Tibial artery (tissue), 4 donors: ENCODE results near the gene BICD2.
A peak's percentile ranks its signal among the peaks of the same experiment; 100 is the strongest.

Experiments
- DNase-seq, 2 donors: peaks; one replicate each; pipeline ENCODE4 v3.0.0-alpha.2; 2019
- H3K27ac ChIP-seq, 2 donors: fragments of 200-600 bp; sonication (generic) in 1 of 2; 1 replicate in 1 of 2; 2 replicates in 1 of 2; pipeline ENCODE4 v1.5.1; 2018 to 2019; ENCODE audit warnings: mild to moderate bottlenecking in 1 of 2
- H3K27me3 ChIP-seq, 2 donors: fragments of 200-600 bp; sonication (generic) in 1 of 2; one replicate each; pipeline versions ENCODE4 v1.5.1 to v1.6.0; 2016 to 2019
- H3K36me3 ChIP-seq, 3 donors: fragments of 200-600 bp; sonication (generic) in 2 of 3; one replicate each; pipeline ENCODE4 v1.5.1; 2016 to 2019; ENCODE audit warnings: mild to moderate bottlenecking in 2 of 3
- H3K4me1 ChIP-seq, 4 donors: fragments of 200-600 bp; sonication (generic) in 2 of 4; 1 replicate in 3 of 4; 2 replicates in 1 of 4; pipeline ENCODE4 v1.5.1; 2016 to 2019
- H3K4me3 ChIP-seq, 2 donors: fragments of 200-600 bp; sonication (generic) in 1 of 2; 1 replicate in 1 of 2; 2 replicates in 1 of 2; pipeline ENCODE4 v1.5.1; 2018 to 2019; ENCODE audit warnings: mild to moderate bottlenecking in 2 of 2
- H3K9me3 ChIP-seq, 3 donors: fragments of 200-600 bp; sonication (generic) in 1 of 3; one replicate each; pipeline ENCODE4 v1.5.1; 2016 to 2019
- intact Hi-C: fragments of 100-400 bp; cut with DNase I; formaldehyde crosslinking; loops from one replicate; pipeline ENCODE4 v1.15.0; 2023; ENCODE audit warnings: low total_unique reads
- TF ChIP-seq, protein P1 (sequence below), 2 experiments: fragments of 200-600 bp in 1 of 2; fragments of 450-650 bp in 1 of 2; IDR thresholded peaks; one replicate each; pipeline ENCODE4 v1.5.1; 2017 to 2019; ENCODE audit warnings: antibody characterized with exemption in 2 of 2, mild to moderate bottlenecking in 1 of 2, moderate library complexity in 1 of 2

Gene BICD2

DNA sequence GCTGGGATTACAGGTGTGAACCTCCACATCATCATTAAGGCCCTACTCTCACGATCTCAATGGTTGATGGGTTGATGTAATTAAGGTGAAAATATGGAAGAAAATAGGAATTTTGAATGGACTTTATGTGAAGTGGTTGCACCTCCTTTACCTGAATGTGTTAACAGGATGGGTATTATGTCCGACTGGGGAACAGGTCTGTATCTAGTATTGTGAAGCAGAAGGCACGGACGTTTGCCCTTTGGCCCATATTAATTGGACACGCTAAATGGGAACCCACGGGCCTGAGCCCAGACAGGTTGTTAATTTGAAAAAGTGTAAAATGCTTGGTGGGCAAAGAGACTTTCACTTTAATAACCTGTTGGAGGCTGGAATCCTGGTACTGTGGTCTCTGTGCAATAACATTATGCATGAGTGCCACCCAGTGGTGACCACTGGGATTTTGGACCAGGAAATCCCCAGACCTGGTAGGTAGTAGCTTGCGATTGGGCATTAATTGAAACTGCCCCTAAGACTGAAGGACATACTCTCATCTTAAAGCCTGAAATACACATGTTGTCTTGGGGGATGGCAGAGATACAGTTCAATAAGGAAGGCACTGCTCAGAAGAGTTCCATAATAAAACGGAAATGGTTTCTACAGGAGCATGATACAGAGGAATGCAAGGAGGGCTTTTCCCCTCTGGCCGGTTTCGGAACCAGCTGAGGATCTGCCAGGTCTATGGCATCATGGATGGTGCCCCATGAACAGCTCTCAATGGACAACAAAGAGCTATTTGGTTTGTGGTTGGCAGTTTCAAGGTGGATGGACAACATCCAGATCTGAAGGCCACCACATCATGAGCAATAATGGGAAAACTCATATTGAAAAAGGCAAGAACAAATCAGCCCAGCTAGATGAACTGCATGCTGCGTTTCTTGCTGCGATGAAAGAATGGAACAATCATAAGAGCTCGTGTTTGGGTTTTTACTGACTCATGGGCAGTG is 26.2 kb upstream of the BICD2 start:
- Histone ChIP-seq H3K9me3 (peaks cover 0 to 3% (median 0%) of the 10 kb centered on the region in 3 donors), H3K27ac (no peak overlapping the region), H3K27me3 (peaks cover 0 to 12% of the 10 kb centered on the region in 2 donors), H3K36me3 (no peaks in the 10 kb centered on the region), H3K4me3 (no peak overlapping the region), H3K4me1 (no peaks in the 10 kb centered on the region)
- TF ChIP-seq, protein P1, sequence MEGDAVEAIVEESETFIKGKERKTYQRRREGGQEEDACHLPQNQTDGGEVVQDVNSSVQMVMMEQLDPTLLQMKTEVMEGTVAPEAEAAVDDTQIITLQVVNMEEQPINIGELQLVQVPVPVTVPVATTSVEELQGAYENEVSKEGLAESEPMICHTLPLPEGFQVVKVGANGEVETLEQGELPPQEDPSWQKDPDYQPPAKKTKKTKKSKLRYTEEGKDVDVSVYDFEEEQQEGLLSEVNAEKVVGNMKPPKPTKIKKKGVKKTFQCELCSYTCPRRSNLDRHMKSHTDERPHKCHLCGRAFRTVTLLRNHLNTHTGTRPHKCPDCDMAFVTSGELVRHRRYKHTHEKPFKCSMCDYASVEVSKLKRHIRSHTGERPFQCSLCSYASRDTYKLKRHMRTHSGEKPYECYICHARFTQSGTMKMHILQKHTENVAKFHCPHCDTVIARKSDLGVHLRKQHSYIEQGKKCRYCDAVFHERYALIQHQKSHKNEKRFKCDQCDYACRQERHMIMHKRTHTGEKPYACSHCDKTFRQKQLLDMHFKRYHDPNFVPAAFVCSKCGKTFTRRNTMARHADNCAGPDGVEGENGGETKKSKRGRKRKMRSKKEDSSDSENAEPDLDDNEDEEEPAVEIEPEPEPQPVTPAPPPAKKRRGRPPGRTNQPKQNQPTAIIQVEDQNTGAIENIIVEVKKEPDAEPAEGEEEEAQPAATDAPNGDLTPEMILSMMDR (IDR thresholded peaks at IDR 0.05): peak; percentile 77 to 86
- intact Hi-C loops: loop anchor here (5.0 kb wide), 1 partner anchor 74 kb away; no protein-coding TSS in a partner anchor
- DNase-seq: peak; percentile 83

DNA sequence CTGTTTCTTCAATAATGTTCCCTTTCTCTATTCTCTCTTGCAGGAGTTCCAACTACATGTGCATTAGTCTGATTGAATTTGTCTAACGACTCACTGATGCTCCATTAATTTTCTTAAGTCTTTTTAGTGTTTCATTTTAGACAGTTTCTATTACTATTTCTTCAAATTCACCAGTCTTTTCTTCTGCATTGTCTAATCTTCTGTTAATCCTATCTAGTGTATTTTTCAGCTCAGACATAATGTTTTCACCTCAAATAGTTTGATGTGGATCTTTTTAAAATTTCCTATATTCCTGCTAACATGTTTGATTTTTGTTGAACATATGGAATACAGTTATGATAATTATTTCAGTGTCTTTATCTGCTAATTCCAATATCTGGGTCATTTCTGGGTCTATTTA is 21.7 kb upstream of the BICD2 start:
- intact Hi-C loops: no loop called here
- no peak for DNase-seq
- H3K27ac ChIP-seq: no peak overlapping the region
- H3K36me3 ChIP-seq: no peaks in the 10 kb centered on the region
- no peak overlapping the region for H3K4me3 ChIP-seq
- H3K9me3 ChIP-seq: peaks cover 0 to 3% (median 0%) of the 10 kb centered on the region in 3 donors
- peaks cover 0 to 3% of the 10 kb centered on the region in 2 donors for H3K27me3 ChIP-seq
- TF ChIP-seq, protein P1 (IDR thresholded peaks at IDR 0.05): no peak
- H3K4me1 ChIP-seq: no peaks in the 10 kb centered on the region

DNA sequence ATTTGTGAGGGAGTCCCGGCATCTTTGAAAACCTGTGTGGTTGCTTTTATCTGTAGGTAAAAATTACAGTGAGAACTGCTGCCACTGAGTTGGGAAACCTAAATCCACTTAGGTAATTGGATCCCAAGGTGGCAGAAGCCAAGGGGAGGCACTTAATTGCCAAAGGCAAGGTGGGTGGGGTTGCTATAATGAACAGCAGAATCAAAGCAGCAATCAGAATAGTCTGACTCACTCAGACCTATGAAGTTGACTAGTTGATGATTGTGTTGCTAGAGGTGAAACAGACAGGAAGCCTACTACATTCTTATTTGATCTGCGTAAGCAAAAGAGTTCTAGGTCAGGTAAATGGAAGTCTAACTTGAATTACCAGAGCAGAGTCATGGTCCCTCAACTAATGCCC is 17.3 kb upstream of the BICD2 start:
- Histone ChIP-seq H3K4me1 (no peaks in the 10 kb centered on the region), H3K36me3 (no peaks in the 10 kb centered on the region), H3K27ac (no peak overlapping the region), H3K9me3 (peaks cover 0 to 3% (median 0%) of the 10 kb centered on the region in 3 donors), H3K27me3 (no peaks in the 10 kb centered on the region), H3K4me3 (no peak overlapping the region)
- TF ChIP-seq, protein P1 (IDR thresholded peaks at IDR 0.05): no peak
- intact Hi-C loops: no loop called here
- DNase-seq: no peak

DNA sequence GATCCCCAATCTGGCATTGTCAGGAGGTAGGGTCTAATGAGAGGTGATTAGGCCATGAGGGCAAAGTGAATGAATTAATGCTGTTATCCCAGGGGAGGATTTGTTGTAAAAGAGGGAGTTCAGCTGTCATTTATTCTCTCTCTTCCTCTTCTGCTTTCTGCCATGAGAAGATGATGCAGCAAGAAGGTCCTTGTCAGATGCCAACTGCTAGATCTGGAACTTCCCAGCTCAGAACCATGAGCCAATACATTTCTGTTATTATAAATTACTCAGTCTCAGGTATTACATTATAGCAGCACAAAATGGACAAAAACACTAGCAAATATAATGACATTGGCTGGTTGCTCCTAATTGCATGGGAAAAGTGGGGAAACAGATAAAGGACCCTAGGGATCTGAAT is 15.6 kb upstream of the BICD2 start:
- intact Hi-C loops: no loop called here
- Histone ChIP-seq H3K36me3 (no peaks in the 10 kb centered on the region), H3K9me3 (no peaks in the 10 kb centered on the region), H3K27ac (no peak overlapping the region), H3K27me3 (no peaks in the 10 kb centered on the region), H3K4me1 (no peaks in the 10 kb centered on the region), H3K4me3 (no peak overlapping the region)
- TF ChIP-seq, protein P1 (IDR thresholded peaks at IDR 0.05): no peak
- no peak for DNase-seq

DNA sequence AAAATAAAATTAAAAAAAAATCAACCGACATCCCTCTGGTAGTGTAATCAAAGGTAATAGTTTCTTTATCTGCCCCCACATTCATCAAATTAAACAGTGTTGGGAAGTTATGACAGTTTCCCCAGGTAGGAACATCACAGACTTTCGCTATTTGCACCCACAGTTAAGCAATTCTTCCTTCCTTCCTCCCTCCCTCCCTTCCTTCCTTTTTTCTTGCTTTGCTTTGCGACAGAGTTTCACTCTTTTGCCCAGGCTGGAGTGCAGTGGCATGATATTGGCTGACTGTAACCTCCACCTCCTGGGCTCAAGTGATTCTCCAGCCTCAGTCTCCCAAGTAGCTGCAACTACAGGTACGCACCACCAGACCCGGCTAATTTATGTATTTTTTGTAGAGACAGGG is 10.8 kb upstream of the BICD2 start:
- Histone ChIP-seq H3K27ac (no peak overlapping the region), H3K4me1 (no peaks in the 10 kb centered on the region), H3K27me3 (no peaks in the 10 kb centered on the region), H3K4me3 (no peak overlapping the region), H3K36me3 (no peaks in the 10 kb centered on the region), H3K9me3 (no peaks in the 10 kb centered on the region)
- TF ChIP-seq, protein P1 (IDR thresholded peaks at IDR 0.05): no peak
- intact Hi-C loops: no loop called here
- no peak for DNase-seq
